ENCODE data around the gene MCAM. TPM values are rescaled to one million over a fixed set of nuclear protein-coding genes. Genes with fewer than 3 reads are reported as not detected.

MCAM gene
- total and polyA plus RNA-seq, 8 donors, result 59.5 to 149 (median 114) TPM

GRCh38 chr11:119318240-119319135 lies 1.6 kb upstream of the MCAM start:
- Histone ChIP-seq H3K4me1 (peaks cover 20 to 70% of the 10 kb centered on the region in 2 donors), H3K27me3 (peaks cover 26 to 84% of the 10 kb centered on the region in 2 donors), H3K36me3 (no peaks in the 10 kb centered on the region), H3K4me3 (no peak overlapping the region), H3K27ac (peak overlapping the region; percentile 67 to 79), H3K9me3 (no peaks in the 10 kb centered on the region)
- TF ChIP-seq, protein P1, sequence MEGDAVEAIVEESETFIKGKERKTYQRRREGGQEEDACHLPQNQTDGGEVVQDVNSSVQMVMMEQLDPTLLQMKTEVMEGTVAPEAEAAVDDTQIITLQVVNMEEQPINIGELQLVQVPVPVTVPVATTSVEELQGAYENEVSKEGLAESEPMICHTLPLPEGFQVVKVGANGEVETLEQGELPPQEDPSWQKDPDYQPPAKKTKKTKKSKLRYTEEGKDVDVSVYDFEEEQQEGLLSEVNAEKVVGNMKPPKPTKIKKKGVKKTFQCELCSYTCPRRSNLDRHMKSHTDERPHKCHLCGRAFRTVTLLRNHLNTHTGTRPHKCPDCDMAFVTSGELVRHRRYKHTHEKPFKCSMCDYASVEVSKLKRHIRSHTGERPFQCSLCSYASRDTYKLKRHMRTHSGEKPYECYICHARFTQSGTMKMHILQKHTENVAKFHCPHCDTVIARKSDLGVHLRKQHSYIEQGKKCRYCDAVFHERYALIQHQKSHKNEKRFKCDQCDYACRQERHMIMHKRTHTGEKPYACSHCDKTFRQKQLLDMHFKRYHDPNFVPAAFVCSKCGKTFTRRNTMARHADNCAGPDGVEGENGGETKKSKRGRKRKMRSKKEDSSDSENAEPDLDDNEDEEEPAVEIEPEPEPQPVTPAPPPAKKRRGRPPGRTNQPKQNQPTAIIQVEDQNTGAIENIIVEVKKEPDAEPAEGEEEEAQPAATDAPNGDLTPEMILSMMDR (IDR thresholded peaks at IDR 0.05), result no peak
- intact Hi-C loops (cut with DNase I), result no loop called here
- DNase-seq (no peak), ATAC-seq (no peak)

DNA sequence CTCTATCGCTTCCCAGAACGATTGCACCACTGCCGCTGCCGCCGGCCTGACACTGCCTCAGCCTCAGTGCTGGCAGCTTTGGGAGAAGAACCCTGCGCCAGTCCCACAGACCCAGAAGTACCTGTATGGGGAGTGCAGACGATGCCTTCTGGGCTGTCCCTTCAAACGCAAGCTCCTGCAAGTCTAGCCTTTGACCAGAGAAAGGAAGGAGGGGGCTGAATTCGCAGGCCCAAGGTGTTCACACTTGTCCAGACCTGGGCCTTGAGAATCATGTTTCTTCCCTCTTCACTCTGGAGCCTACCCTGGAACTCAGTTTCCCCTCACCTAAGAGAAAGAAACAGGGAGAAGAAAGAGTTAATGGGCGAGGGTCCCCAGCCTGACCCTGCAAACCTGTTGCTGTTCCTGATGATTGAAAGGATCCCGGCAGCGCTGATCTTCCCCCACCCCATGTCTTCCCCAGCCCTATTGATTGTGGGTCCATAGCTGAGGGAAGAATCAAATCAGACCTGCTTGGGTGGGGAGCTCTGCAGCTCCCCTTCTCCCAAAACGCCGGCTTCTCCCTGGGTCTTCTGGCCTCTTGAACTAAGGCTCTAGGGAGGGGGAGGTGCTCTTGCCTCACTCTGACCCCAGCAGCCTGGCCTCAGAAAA lies 786 bp upstream of the MCAM start:
- intact Hi-C loops (cut with DNase I), result no loop called here
- peak overlapping the region; percentile 62 to 79 for H3K27ac ChIP-seq
- no peaks in the 10 kb centered on the region for H3K36me3 ChIP-seq
- H3K4me1 ChIP-seq, result peaks cover 20 to 70% of the 10 kb centered on the region in 2 donors
- peaks cover 26 to 84% of the 10 kb centered on the region in 2 donors for H3K27me3 ChIP-seq
- ATAC-seq (no peak), DNase-seq (no peak)
- no peaks in the 10 kb centered on the region for H3K9me3 ChIP-seq
- peak overlapping the region in 1 of 2 donors; percentile 45 for H3K4me3 ChIP-seq
- TF ChIP-seq, protein P1 (IDR thresholded peaks at IDR 0.05), result no peak

DNA sequence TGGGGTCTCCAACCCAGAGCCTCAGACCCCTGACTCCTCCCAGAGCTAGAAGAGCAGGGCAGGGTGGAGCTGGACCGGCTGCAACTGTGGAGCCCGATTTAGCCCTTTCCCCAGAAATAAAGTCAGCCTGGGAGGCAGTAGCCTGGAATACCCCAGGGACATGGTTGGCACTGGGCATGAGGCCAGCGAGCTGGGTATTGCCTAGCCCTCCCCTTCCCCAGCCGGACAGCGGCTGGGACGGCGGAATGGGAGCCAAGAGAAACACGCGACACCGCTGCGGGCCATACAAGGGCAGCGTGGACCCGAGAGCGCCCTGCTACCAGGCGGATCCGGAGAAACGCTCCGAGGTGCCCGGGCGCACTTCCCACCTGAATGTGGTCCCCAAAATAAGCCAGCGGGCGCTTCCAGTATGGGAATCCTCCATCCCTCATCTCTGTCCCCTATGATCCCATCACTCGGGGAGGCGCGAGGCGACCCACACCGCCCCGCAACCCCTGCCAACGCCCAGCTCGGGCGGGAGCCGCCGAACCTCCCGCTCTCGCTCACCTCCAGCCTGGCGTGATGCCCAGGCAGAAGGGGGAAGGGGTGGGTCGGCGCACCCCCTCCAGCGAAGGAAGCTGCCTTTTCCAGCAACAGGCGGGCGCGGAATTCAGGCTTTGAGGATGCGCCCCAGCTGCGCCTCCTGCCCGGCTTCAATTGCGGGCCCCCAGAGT lies 758 bp downstream of the MCAM start:
- TF ChIP-seq, protein P1 (IDR thresholded peaks at IDR 0.05), result no peak
- intact Hi-C loops (cut with DNase I), result no loop called here
- H3K9me3 ChIP-seq, result no peaks in the 10 kb centered on the region
- H3K27me3 ChIP-seq, result peaks cover 26 to 74% of the 10 kb centered on the region in 2 donors
- peak in 2 of 4 donors; percentile 66 to 76 for DNase-seq
- H3K27ac ChIP-seq, result peak overlapping the region; percentile 69 to 73
- peaks cover 20 to 63% of the 10 kb centered on the region in 2 donors for H3K4me1 ChIP-seq
- H3K4me3 ChIP-seq, result peak overlapping the region; percentile 36 to 45
- ATAC-seq, result peak; percentile 2
- peaks cover 0 to 8% of the 10 kb centered on the region in 2 donors for H3K36me3 ChIP-seq

GRCh38 chr11:119315131-119316015 lies 1.6 kb downstream of the MCAM start:
- peaks cover 15 to 56% of the 10 kb centered on the region in 2 donors for H3K4me1 ChIP-seq
- no peaks in the 10 kb centered on the region for H3K9me3 ChIP-seq
- peak overlapping the region; percentile 69 to 73 for H3K27ac ChIP-seq
- ATAC-seq (peak; percentile 58), DNase-seq (peak in 2 of 4 donors; percentile 48 to 83)
- TF ChIP-seq, protein P1 (IDR thresholded peaks at IDR 0.05), result peak in 1 of 2 donors; percentile 10
- H3K27me3 ChIP-seq, result peaks cover 26 to 66% of the 10 kb centered on the region in 2 donors
- peaks cover 0 to 16% of the 10 kb centered on the region in 2 donors for H3K36me3 ChIP-seq
- intact Hi-C loops (cut with DNase I), result no loop called here
- peak overlapping the region; percentile 36 to 45 for H3K4me3 ChIP-seq

All from left lung (tissue), 10 donors.